Measurements from ENCODE around the gene PLEKHA4.

GRCh38 chr19:48907671-48908070, 39.3 kb upstream of the PLEKHA4 start:
- TF ChIP-seq CTCF (IDR thresholded peaks at IDR 0.05; ENCODE audit: insufficient read depth, low read length, poor library complexity, severe bottlenecking): no peak
- TF ChIP-seq EZH2phosphoT487 (conservative IDR thresholded peaks at IDR 0.05; ENCODE audit: low read length): no peak

Data from SU-DHL-6 (cell line).